ENCODE measurements around the gene OR2M5. TPM values are rescaled to one million over a fixed set of nuclear protein-coding genes. Genes with fewer than 3 reads are reported as not detected.

The OR2M5 gene
- total and polyA plus RNA-seq, 2 donors (not counting 1 experiment from before 2014, with no cell fraction given), result not detected

DNA sequence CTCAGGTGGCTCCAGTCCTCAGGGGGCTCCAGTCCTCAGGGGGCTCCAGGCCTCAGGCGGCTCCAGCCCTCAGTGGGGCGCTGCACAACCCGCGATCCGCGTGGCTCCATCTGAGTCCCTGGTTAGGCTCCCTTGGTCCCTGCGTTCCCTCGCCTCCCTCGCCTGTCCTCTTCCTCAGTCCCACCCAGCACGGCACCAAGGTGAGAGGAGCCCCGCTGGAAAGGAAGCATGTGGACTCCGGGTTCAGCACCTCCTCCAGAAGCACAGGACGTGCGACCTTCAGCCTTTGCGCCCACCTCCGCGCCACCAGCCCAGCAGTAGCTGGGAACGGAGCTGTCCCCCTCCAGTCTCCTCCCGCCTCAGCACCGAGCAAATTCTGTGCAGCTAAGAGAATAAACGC, 8.1 kb upstream of the OR2M5 start:
- no peak overlapping the region for H3K27ac ChIP-seq (ENCODE audit: insufficient read depth, low read length)
- H2AFZ ChIP-seq (ENCODE audit: low read length), result no peak overlapping the region
- no peaks in the 10 kb centered on the region for H3K36me3 ChIP-seq (ENCODE audit: control insufficient read depth, insufficient read depth, low read length)
- H3K79me2 ChIP-seq (ENCODE audit: control insufficient read depth, insufficient read depth, low read length), result no peaks in the 10 kb centered on the region
- H4K20me1 ChIP-seq (ENCODE audit: control insufficient read depth, extremely low read depth, insufficient read depth, low read length), result no peaks in the 10 kb centered on the region
- H3K4me3 ChIP-seq (replicated peaks in 1 of 4; ENCODE audit: control extremely low read depth in 1 of 4, insufficient read depth in 1 of 4, low read depth in 3 of 4, low read length in 4 of 4), result no peak overlapping the region
- H3K4me2 ChIP-seq (ENCODE audit: extremely low read depth, insufficient read depth, low read length), result no peak overlapping the region
- no peaks in the 10 kb centered on the region for H3K9me3 ChIP-seq (ENCODE audit: control insufficient read depth, insufficient read depth, low read depth, low read length)
- no peak overlapping the region for H3K9ac ChIP-seq (ENCODE audit: insufficient read depth, low read length)
- TF ChIP-seq, protein P1, sequence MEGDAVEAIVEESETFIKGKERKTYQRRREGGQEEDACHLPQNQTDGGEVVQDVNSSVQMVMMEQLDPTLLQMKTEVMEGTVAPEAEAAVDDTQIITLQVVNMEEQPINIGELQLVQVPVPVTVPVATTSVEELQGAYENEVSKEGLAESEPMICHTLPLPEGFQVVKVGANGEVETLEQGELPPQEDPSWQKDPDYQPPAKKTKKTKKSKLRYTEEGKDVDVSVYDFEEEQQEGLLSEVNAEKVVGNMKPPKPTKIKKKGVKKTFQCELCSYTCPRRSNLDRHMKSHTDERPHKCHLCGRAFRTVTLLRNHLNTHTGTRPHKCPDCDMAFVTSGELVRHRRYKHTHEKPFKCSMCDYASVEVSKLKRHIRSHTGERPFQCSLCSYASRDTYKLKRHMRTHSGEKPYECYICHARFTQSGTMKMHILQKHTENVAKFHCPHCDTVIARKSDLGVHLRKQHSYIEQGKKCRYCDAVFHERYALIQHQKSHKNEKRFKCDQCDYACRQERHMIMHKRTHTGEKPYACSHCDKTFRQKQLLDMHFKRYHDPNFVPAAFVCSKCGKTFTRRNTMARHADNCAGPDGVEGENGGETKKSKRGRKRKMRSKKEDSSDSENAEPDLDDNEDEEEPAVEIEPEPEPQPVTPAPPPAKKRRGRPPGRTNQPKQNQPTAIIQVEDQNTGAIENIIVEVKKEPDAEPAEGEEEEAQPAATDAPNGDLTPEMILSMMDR (conservative IDR thresholded peaks at IDR 0.05 in 1 of 2, IDR thresholded peaks at IDR 0.05 in 1 of 2; ENCODE audit: low read depth in 1 of 2, low read length in 2 of 2), result no peak
- no peak for TF ChIP-seq EZH2 (IDR thresholded peaks at IDR 0.05; ENCODE audit: low read length, missing control alignments)
- H3K4me1 ChIP-seq (ENCODE audit: control insufficient read depth, extremely low read depth, insufficient read depth, low read length), result no peaks in the 10 kb centered on the region
- no peak for DNase-seq (ENCODE audit: low read depth in 2 of 2)
- no peaks in the 10 kb centered on the region for H3K27me3 ChIP-seq (ENCODE audit: control insufficient read depth, insufficient read depth, low read length)

DNA sequence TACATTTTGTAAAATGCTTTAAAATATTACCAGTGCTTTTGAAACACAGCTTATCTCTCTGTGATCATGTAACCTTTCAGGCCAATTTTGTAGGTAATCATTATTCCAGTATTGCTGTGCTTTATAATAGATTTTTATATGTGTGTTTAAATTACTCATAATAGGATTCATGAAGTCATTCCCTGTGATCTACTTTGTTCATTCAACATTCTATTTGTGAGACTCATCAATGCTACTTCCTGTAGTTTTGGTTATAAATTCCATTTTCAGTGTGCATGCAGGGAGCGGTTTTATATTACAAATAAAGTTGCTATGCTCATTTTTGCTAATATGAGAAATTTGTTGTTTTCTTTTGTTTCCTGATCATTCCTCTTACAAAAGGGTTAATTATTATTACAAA, 4.1 kb upstream of the OR2M5 start:
- H3K9me3 ChIP-seq (ENCODE audit: control insufficient read depth, insufficient read depth, low read depth, low read length), result no peaks in the 10 kb centered on the region
- no peaks in the 10 kb centered on the region for H3K27me3 ChIP-seq (ENCODE audit: control insufficient read depth, insufficient read depth, low read length)
- no peak overlapping the region for H2AFZ ChIP-seq (ENCODE audit: low read length)
- TF ChIP-seq, protein P1 (conservative IDR thresholded peaks at IDR 0.05 in 1 of 2, IDR thresholded peaks at IDR 0.05 in 1 of 2; ENCODE audit: low read depth in 1 of 2, low read length in 2 of 2), result no peak
- no peak for TF ChIP-seq EZH2 (IDR thresholded peaks at IDR 0.05; ENCODE audit: low read length, missing control alignments)
- H3K4me2 ChIP-seq (ENCODE audit: extremely low read depth, insufficient read depth, low read length), result no peak overlapping the region
- no peak overlapping the region for H3K4me3 ChIP-seq (replicated peaks in 1 of 4; ENCODE audit: control extremely low read depth in 1 of 4, insufficient read depth in 1 of 4, low read depth in 3 of 4, low read length in 4 of 4)
- H4K20me1 ChIP-seq (ENCODE audit: control insufficient read depth, extremely low read depth, insufficient read depth, low read length), result no peaks in the 10 kb centered on the region
- H3K9ac ChIP-seq (ENCODE audit: insufficient read depth, low read length), result no peak overlapping the region
- H3K79me2 ChIP-seq (ENCODE audit: control insufficient read depth, insufficient read depth, low read length), result no peaks in the 10 kb centered on the region
- no peaks in the 10 kb centered on the region for H3K36me3 ChIP-seq (ENCODE audit: control insufficient read depth, insufficient read depth, low read length)
- no peak overlapping the region for H3K27ac ChIP-seq (ENCODE audit: insufficient read depth, low read length)
- DNase-seq (ENCODE audit: low read depth in 2 of 2), result no peak
- H3K4me1 ChIP-seq (ENCODE audit: control insufficient read depth, extremely low read depth, insufficient read depth, low read length), result no peaks in the 10 kb centered on the region

DNA sequence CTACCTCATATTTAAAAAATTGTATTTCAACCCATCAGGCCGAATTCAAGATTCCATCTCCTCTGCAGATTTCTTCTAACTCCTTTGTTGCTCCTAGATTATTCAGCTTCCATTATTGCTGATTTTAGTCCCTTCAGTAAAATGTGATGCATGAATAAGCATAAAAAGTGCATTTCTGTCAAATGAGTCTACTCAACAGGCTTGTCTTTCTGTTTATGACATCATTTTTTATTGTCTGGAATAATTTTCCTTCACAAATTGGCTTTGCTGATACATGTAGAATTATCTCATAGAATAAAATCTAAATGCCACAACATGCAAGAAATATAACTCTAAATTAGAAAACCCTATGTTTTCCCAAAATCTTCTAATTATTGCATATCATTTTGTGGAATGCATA, 1.6 kb upstream of the OR2M5 start:
- no peak for DNase-seq (ENCODE audit: low read depth in 2 of 2)
- H3K4me2 ChIP-seq (ENCODE audit: extremely low read depth, insufficient read depth, low read length), result no peak overlapping the region

More for the DNA sequence above, 1.6 kb upstream of the OR2M5 start:
- Histone ChIP-seq H3K79me2 (ENCODE audit: control insufficient read depth, insufficient read depth, low read length) (no peaks in the 10 kb centered on the region), H3K9me3 (ENCODE audit: control insufficient read depth, insufficient read depth, low read depth, low read length) (no peaks in the 10 kb centered on the region), H4K20me1 (ENCODE audit: control insufficient read depth, extremely low read depth, insufficient read depth, low read length) (no peaks in the 10 kb centered on the region), H2AFZ (ENCODE audit: low read length) (no peak overlapping the region), H3K9ac (ENCODE audit: insufficient read depth, low read length) (no peak overlapping the region), H3K4me3 (replicated peaks in 1 of 4; ENCODE audit: control extremely low read depth in 1 of 4, insufficient read depth in 1 of 4, low read depth in 3 of 4, low read length in 4 of 4) (no peak overlapping the region), H3K4me1 (ENCODE audit: control insufficient read depth, extremely low read depth, insufficient read depth, low read length) (no peaks in the 10 kb centered on the region), H3K27ac (ENCODE audit: insufficient read depth, low read length) (no peak overlapping the region), H3K36me3 (ENCODE audit: control insufficient read depth, insufficient read depth, low read length) (no peaks in the 10 kb centered on the region), H3K27me3 (ENCODE audit: control insufficient read depth, insufficient read depth, low read length) (no peaks in the 10 kb centered on the region)
- TF ChIP-seq, protein P1 (conservative IDR thresholded peaks at IDR 0.05 in 1 of 2, IDR thresholded peaks at IDR 0.05 in 1 of 2; ENCODE audit: low read depth in 1 of 2, low read length in 2 of 2), result no peak
- no peak for TF ChIP-seq EZH2 (IDR thresholded peaks at IDR 0.05; ENCODE audit: low read length, missing control alignments)

All from fibroblast of lung (primary cell).